GM19397 (cell line): ENCODE data around the gene ZBED1.
"Not testable (repeated sequence)": the region's sequence is repeated elsewhere in the genome, so short reads cannot be mapped to it uniquely, and the experiment has no call there.

ENCODE experiments used
- ATAC-seq: cut with Tn5 transposase; IDR thresholded peaks from one replicate; pipeline ENCODE4 v1.9.1; 2021; ENCODE audit warnings: mild to moderate bottlenecking, moderate library complexity; ENCODE audit not compliant: unreplicated experiment

The ZBED1 gene

DNA sequence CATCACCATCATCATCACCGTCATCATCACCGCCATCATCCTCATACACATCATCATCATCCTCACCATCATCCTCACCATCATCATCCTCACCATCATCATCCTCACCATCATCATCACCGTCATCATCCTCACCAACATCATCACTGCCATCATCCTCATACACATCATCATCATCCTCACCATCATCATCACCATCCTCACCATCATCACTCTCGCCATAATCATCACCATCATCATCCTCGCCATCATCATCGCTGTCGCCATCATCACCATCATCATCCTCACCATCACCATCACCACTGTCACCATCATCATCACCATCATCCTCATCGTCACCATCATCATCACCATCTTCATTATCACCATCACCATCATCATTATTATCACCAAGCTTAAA lies 19.8 kb upstream of the ZBED1 start:
- ATAC-seq: no peak

DNA sequence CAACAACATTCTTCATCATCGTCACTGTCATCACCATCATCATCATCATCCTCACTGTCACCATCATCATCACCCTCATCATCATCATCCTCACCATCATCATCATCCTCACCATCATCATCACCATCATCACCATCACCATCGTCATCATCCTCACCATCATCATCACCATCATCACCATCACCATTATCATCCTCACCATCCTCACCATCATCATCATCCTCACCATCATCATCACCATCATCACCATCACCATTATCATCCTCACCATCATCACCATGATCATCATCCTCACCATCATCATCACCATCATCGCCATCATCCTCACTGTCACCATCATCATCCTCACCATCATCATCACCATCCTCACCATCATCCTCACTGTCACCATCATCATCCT lies 18.9 kb upstream of the ZBED1 start:
- ATAC-seq: not testable (repeated sequence)

DNA sequence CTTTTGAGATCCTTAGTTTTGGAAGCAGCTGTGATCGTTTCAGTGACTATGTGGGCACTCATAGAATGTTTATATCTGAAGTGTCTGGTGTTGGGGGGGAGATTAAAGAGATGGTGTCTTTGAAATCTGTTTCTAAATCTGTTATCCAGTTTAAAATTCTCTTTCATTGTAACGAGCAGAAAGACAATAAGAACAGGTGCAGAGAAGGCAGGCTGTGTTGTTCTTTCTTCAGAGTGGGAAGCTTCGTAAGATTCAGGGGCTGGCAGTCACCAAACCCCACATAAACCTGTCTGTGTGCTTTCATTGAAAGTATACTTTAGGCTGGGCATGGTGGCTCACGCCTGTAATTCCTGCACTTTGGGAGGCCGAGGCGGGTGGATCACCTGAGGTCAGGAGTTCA lies 16.3 kb upstream of the ZBED1 start:
- ATAC-seq: peak; percentile 3

DNA sequence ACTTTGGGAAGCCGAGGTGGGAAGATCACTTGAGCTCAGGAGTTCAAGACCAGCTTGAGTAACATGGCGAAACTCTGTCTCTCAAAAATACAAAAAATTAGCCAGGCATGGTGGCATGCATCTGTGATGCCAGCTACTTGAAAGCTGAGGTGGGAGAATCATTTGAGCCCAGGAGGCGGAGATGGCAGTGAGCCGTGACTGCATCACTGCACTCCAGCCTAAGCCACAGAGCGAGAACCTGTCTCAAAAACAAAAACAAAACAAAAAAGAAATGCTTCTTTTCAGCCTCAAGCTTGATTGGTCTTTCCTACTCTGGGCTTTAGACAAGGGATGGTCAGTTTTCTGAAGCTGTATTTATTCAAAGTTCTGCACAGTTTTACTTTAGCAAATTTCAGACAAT lies 15.8 kb upstream of the ZBED1 start:
- peak; percentile 61 for ATAC-seq

DNA sequence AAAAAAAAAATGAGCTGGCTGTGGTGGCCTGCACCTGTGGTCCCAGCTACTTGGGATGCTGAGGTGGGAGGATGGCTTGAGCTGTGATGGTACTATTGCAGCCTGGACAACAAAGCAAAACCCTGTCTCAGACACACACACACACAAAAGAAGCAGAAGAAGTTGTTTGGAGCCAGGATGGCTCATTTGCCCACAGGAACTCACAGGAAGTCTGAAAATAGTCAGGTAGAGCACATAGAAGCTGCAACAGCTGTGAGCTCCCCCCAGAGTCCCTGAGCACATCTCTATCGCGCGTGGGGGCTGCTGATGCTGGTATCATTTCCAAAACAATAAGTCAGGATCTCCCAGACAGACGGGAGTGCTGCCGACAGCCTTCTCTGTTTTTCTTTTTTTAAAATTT lies 13.4 kb upstream of the ZBED1 start:
- no peak for ATAC-seq

DNA sequence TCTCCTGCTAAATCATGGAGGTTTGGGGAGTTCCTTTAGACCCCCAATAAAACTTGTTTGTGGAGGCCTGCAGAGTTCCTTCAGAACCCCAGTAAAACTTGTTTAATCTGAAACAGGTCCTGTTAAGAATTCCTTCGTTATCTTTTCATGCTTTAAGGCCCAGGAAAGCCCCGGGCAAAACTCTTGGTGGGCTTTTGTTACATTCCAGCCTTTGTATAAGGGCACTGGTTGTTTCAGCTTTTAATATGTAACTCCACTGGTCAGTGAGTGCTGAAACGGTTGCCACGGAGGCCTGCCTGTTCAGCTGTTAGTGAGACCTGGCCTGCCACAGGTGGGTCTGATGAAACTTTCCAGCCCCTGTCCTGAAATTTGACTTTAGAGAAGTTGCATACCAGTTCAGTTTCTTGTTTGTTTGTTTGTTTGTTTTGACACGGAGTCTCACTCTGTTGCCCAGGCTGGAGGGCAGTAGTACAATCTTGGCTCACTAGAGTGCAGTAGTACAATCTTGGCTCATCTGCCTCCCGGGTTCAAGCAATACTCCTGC lies 12.4 kb upstream of the ZBED1 start:
- ATAC-seq: no peak

DNA sequence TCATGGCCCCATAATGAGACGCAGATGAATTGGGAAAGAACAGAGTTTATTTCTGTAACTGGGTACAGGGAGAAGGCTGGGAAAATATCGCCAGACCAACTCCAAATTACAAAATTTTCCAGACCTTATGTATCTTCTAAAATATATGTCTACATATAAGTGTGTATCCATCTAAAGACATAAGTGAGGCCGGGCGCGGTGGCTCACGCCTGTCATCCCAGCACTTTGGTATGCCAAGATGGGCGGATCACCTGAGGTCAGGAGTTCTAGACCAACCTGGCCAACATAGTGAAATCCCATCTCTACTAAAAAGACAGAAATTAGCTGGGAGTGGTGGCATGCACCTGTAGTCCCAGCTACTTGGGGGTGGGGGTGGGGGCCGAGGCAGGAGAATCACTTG lies 11.7 kb upstream of the ZBED1 start:
- ATAC-seq: no peak

DNA sequence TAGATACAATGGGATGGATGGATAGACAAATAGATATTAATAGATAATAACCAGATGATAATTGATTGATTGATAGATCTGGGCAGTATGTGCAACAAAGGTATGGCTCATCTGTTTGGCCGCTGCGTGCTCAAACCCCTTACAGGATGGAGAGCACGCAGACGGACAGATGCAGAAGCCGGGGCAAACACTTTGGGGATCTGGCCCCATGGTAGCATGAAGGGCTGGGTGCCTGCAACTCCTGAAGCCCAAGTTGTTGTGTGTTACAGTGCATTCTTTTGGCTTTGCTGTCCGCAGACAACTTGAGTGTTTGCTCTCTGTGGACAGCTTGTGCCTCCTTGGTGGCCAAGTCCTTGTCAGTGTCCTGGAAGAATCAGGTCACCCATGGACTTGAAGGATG lies 10.6 kb upstream of the ZBED1 start:
- no peak for ATAC-seq

DNA sequence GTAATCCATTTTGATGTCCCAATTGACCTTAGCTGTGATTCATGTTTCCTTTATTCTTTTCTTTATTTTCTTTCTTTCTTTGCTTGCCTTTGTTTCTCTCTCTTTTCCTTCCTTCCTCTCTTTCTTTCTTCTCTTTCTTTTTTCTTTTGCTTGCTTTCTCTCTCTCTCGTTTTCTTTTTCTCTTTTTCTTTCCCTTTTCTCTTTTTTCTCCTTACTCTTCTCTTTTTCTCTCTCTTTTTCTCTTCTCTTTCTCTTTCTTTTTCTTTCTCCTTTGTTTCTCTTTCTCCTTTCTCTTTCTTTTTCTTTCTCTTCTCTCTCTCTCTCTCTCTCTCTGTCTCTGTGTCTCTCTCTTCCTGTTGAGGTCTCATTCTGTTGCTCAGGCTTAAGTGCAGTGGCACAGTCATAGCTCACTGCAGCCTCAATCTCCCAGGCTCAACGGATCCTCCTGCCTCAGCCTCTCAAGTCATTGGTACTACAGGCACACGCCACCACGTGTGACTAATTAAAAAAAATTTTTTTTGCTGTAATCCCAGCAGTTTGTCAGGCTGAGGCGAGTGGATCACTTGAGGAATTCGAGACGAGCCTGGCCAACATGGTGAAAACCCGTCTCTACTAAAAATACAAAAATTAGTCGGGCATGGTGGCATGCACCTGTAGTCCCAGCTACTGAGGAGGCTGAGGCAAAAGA lies 8.0 kb upstream of the ZBED1 start:
- no peak for ATAC-seq

DNA sequence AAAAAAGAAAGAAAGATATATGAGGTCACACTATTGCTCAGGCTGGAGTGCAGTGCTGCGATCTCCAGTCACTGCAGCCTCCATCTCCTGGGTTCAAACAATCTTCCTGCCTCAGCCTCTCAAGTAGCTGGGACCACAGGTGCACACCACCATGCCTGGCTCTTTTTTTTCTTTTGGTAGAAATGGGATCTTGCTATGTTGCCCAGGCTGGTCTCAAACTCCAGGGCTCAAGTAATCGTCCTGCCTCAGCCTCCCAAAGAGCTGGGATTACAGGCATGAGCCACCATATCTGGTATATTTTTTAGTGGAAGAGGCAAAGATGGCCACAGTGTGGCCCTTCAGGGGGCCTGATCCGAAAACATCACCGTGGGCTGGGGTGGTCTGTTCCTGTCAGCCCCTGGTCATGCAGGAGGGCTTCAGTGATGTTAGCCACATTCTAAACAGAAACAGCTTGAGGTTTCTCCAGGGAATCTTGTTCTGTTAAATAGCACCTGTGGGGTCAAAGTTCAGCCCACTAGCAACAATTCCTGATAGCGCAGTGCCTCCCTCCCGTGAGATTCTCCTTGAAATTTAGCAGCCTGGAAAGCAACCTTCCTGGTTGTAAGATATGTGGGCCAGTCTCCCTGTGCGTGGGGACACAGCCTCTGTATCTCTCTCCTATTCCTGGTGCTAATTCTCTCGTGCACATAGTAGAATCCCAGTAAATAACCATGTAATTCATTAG lies 7.3 kb upstream of the ZBED1 start:
- ATAC-seq: no peak

DNA sequence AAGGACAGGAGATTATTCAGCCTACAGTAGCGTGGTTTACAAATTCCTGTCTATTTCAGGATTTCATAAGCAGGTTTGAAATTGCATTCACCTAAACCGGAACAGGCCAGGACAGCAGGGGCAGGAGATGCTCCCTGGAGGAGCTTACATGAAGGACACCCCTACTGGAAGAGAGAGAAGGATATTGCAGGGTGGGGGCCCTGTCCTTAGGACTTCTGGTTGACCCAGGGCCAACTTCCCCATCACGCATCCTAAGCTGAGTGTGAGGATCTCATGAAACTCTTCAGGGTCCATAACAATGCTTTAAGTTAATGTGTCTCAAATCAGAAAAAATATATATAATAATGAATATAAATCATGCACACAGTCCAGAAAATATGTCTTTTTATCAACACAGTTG lies 6.4 kb upstream of the ZBED1 start:
- ATAC-seq: no peak

DNA sequence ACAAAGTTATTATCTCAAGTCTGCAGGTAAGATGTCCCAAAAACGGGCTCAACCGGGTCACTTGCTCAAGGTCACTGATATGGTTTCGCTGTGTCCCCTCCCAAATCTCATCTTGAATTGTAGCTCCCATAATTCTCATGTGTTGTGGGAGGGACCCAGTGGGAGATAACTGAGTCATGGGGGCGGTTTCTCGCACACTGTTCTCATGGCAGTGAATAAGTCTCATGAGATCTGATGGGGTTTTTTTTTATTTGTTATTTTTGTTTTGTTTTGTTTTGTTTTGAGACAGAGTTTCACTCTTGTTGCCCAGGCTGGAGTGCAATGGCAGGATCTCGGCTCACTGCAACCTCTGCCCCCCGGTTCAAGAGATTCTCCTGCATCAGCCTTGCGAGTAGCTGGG lies 4.6 kb upstream of the ZBED1 start:
- ATAC-seq: not testable (repeated sequence)

DNA sequence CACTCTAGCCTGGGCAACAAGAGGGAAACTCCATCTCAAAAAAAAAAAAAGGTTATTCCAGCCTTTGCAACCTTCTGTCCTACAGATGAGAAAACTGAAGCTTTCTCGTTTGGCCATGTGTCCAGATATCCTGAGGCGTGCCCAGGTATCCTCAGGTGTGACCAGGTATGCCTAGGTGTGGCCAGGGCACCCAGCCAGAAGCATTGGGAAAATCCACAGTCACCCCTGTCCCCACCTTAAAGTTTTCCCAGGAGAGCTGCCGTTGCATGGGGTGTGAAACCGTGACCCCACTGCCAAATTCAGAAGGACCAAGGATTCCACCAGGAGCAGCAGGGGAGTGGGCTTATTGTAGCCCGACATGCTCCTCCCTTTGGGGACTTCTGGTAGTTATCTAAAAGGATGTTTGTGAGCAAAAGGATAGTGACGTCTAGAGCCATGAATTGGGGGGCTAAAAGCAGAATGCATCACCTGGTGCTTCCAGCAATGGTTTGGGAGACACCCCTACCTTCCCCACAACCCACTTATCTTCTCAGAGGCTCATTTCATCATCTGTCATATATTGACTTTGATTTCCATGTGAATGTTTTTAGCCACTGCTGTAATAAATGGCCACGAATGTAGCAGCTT lies 4.0 kb upstream of the ZBED1 start:
- ATAC-seq: no peak

DNA sequence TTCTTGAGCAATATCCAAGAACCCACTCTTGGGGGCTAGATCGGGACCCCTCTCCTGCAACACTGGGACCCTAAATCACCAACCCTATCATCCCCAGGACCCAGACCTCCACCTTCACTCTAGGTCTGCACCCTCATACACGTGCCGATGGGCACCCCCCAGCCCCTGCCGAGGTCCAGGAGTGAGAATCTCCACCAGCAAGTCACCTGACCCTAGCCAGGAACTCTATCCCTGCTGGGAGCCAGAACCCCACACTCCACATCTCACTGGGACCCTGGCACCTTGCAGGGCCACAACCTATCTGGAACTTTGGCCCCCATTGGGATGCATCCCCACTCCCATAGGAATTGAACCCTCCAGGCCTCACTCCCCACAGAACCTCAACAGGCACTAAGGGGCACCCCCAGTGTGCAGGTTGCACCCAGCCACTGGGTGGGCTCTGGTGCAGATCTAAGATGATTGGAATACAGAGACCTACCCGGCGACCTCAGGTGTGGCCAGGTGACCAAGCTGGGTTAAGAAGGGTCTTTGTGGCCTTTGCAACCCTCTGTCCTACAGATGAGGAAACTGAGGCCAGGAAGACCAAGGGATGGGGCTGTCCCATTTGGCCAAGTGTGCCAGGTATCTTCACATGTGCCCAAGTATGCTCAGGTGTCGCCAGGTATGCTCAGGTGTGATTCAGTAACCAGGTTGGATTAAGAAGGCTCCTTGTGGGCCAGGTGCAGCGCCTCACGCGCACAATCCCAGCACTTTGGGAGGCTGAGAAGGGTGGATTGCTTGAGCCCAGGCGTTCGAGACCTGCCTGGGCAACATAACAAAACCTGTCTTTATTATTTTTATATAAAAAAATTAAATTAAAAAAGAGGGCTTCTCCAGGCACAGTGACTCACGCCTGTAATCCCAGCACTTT lies 3.1 kb upstream of the ZBED1 start:
- no peak for ATAC-seq

DNA sequence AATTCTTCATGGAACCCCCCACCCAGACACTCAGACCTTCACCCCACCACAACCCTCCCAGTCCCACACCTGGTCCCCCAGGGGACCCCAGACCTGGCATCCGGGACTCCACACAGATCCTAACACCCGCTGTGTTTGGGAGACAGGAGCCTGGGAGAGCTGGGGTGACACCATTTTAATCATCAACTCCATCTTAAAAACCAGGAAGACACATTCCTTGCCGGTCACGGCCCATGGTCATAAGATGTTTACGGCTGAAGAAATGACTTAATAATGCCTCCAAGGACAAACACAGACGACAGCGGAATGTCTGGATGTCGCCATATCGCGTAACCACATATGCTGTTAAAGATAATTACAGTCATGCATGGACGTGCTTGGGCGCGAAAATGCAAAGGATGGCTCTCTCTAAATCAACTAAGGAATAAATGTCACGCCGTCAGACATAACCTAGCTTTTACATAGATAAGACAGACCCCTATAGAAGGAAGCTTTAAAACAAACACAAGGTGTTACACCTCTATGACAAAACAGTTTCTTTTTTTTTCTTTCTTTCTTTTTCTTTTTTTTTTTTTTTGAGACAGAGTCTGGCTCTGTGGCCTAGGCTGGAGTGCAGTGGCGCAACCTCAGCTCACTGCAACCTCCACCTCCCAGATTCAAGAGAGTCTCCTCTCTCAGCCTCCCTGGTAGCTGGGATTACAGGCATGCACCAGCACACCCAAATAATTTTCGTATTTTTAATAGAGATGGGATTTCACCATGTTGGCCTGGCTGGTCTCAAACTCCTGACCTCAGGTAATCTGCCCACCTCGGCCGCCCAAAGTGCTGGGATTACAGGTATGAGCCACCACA lies 2.1 kb upstream of the ZBED1 start:
- ATAC-seq: no peak

DNA sequence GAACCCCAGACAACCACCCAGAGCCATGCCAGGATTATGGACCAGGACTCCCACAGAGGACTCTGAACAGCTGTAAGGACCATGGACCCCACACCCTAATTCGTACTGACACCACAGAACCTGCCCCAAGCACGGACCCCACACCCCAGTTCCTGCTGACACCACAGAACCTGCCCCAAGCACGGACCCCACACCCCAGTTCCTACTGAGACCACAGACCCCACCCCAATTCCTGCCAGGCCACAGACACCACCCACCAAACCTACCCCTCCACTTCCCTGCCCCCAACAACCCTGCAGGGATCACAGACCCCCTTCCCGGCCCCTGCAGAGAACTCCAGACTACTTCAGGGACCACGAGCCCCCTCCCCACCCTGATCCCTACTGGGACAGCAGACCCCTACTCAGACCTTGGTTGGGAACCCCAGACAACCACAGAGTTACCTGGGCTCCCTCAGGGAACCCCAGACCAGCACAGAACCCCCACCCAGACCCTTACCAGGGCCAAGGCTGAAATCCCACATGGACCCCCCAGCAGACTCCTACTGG lies 1.4 kb upstream of the ZBED1 start:
- no peak for ATAC-seq

DNA sequence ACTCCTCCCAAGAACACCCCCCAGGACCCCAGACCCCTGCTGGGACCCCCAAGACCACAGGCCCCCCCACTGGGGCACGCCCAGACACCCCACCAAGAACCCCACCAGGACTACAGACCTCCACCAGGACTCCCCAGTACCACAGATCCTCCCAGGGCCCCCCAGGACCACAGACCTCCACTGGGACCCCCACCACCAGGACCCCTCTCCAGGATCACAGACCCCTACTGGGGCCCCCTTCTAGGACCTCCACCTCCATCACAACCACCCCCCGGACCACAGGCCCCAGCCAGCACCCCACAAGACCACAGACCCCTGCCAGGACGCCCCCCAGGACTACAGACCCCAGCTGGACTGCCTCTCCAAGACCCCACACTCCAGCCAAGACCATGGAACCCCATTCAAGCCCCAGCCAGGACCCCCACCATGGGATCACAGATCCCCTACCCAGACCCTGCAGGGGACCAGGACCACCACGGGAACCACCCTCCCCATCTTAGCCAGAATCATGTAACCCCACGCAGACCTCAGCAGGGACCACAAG lies 855 bp upstream of the ZBED1 start:
- no peak for ATAC-seq

DNA sequence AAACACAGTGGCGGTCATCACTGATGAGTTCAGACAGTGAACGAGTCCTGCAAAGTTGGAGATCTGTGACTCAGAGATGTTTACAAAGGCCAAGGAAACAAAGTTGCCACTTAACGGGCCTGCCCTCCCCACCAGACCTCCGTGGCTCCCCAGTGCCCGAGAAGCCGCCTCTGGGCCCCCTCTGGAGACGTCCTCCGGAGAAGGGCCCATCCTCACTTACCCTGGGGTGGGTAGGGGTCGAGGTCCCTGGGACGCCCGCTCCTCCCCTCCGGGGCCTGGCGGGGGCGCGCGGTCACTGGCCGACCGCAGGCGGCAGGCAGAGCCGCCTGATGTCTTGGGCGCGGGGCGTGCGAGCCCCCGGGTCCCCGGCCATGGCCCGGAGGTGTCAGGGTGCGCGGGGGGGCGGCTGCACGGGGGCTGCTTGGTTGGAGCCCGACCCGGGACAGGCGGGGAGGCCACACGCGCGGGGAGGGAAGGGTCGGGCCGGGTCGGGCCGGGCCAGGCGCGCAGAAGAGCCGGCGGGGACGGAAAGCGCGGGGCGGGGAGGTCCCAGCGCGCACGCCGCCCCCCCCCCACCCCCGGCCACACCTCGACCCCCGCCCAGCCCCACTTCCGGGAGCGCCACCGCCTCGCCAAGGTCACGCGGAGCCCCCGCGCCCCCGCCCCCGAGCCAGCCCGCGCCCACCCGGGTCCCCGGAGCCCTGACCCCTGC lies 529 bp downstream of the ZBED1 start:
- peak; percentile 49 for ATAC-seq

DNA sequence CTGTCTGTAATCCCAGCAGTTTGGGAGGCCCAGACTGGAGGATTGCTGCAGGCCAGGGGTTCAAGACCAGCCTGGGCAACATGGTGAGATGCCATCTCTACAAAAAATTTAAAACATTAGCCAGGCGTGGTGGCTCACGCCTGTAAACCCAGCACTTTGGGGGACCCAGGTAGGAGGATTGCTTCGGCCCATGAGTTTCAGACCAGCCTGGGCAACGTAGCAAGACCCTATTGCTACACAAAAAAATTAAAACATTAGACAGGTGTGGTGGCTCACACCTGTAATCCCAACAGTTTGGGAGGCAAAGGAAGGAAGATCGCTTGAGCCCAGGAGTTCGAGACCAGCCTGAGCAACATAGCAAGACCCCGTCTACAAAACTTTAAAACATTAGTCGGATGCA lies 1.3 kb downstream of the ZBED1 start:
- ATAC-seq: no peak
